Left forelimb (tissue), 1 donor: Measurements from ENCODE around the gene SERPINC1.
"Not testable (repeated sequence)": the region's sequence is repeated elsewhere in the genome, so short reads cannot be mapped to it uniquely, and the experiment has no call there.

Experiments
- DNase-seq: peaks from one replicate; pipeline ENCODE4 v3.0.0-alpha.2; 2018; ENCODE audit warnings: low spot score

SERPINC1 gene

DNA sequence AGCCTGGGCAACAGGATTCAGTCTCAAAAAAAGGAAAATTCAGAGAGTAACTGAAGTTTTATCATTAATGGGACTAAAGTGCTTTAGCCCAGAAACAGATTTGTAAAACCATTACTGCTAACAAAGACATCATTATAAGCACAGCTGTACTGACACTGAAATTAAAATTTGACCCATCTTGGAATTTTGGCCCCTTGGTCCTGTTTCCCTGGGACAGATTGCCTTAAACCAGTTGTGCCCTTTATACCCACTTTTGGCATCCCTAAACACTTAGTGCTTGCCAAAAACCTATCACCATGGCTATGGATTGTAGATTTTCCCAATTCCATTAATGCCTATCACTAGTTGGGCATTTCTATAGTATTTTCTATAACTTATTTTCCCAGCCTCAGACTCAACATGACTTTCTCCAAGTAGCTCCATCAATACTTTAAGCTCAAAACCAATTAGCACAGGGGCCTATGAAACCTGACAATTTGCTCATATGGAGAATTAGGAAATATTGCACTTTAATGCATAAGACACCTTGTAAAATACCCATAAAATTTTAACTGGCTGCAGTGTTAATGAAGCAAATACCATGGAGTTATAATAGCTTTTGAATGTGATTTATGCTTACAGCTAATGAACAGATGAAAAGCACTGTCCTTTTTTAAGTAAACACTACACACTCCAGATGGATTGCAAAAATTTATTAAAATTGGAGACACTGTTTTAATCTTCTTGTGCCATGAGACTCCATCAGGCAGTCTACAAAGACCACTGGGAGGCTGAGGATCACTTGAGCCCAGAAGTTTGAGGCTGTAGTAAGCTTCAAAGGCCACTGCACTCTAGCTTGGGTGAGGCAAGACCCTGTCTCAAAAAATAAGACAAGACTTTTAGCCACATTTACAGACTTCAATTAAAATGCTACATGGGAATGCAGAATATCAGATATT, 53.6 kb downstream of the SERPINC1 start:
- no peak for DNase-seq

DNA sequence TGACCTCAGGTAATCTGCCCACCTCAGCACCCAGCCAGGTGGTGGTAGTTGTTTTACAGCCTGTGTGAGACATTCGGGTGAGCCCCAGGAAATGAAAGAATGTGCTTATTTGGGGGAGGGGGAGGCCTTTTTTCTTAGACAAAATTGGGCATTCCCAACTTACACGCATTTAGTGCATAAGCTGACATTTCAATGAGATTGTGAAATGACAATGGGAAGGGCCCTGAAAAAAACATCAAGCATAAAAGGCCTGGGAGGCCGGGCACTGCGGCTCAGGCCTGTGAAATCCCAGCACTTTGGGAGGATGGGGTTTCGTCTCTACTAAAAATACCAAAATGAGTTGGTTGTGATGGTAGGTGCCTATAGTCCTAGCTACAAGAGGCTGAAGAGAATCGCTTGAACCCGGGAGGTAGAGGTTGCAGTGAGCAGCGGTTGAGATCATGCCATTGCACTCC, 54.3 kb downstream of the SERPINC1 start:
- no peak for DNase-seq

DNA sequence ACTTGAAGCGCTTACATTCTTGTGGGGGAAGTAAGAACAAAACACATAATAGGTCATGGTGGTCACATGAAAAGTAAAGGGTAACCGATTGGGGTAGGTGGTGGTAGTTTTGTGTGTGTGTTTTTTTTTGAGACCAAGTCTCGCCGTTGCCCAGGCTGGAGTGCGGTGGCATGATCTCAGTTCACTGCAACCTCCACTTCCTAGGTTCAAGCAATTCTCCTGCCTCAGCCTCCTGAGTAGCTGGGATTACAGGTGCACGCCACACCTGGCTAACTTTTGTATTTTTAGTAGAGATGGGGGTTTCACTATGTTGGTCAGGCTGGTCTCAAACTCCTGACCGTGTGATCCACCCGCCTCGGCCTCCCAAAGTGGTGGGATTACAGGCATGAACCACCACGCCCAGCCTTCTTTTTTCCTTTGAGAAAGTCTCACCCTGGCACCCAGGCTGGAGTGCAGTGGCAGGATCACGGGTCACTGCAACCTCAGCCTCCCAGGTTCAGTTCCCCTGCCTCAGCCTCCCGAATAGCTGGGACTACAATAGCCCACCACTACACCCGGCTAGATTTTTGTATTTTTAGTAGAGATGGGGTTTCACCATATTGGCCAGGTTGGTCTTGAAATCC, 54.9 kb downstream of the SERPINC1 start:
- not testable (repeated sequence) for DNase-seq

DNA sequence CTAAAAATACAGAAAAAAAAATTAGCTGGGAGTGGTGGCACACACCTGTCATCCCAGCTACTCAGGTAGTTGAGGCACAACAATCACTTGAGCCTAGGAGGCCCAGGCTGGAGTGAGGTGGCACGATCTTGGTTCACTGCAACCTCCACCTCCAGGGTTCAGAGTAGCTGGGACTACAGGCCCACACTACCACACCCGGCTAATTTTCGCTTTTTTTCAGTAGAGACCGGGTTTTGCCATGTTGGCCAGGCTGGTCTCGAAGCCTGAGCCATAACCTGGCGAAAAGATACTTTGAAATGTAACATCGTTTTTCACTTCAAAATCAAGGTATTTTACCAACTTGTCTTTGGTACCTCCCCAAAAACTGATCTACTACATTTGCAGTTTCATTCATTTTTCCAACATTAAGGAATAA, 55.4 kb downstream of the SERPINC1 start:
- DNase-seq: no peak

DNA sequence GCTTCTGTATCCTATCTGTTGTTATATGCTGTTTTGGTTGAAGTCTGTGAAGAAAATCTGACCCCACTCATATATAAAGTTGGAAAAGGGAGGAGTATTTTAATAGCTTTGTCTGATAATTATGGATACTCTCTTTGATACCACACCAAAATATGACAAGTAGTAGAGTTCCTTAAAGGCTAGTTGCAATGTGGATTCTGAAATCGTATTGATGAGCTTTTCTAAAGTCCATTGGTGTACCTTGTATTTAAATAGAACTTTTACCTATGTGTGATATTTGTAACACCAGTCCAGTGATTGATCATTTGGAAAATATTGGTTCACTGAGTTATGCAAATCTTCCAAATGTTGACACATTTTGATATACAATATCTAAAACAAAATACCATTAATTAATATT, 57.1 kb downstream of the SERPINC1 start:
- DNase-seq: no peak

DNA sequence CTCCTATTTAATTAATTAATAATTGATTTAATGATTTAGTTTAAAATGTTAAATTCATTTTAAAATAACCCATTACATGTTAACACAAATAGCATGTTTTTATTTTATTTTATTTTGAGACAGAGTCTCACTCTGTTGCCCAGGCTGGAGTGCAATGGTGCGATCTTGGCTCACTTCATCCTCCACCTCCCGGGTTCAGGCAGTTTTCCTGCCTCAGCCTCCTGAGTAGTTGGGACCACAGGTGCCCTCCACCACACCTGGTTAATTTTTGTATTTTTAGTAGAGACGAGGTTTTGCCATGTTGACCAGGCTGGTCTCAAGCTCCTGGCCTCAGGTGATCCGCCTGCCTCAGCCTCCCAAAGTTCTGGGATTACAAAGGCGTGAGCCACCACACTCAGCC, 57.6 kb downstream of the SERPINC1 start:
- not testable (repeated sequence) for DNase-seq

DNA sequence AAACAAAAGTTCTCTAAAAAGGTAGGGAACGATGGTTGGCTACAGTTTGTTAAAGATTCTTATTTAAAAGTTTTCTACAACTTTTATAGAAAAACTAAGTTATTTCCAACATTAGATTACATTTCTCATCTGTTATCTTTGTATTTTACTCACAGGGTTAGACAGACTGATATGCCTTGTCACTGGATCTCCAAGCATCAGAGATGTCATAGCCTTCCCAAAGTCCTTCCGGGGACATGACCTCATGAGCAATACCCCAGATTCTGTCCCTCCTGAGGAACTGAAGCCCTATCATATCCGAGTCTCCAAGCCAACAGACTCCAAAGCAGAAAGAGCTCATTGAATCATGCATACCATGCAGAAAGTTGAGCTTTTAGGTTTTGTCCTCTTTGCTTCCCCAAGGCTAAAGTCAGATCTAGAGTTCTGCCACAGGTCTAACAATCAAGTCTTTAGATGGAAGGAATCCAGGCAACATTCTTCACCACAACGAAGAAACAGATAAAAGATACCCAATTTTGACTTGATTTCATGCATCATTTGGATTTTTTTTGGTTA, 59.7 kb downstream of the SERPINC1 start:
- no peak for DNase-seq

DNA sequence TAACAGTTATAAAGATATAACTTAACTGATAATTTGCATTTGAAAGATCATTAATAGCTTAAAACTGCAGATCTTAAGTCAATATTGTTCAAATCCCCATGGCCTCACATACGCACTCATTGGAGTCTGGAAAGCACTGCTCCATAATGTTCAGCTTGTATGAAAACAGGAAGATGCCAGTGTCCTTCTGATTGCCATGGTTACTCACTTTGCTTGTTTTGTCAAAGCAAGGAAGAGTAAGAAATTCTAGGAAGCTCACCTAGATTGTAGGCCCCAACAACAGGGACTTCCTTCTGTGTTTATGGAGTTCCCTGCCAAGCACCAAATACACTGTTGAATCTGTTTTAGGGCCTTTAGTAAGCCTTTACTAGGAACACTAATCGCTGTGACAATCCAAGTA, 60.2 kb downstream of the SERPINC1 start:
- DNase-seq: no peak

DNA sequence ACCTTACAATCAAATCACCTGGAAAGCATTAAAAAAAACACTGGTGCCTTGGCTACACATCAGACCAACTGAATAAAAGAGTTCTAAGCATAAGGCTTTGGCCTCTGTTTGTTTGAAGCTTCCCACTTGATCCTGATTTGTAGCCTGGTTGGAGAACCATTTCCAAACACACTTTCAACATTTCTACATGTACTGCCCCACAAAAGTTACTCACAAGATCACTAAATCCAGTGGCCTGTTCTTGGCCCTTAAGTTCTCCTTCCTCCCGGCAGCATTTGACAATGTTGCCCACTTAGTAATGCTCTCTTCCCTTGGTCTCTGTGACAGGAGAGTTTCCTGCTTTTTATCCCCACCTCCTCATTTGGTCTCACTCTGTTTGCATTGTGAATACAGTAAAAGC, 61.1 kb downstream of the SERPINC1 start:
- DNase-seq: no peak
